Mesothelial cell of epicardium (in vitro differentiated cells): ENCODE results near the gene SHANK2. TPM values are rescaled to one million over a fixed set of nuclear protein-coding genes. Genes with fewer than 3 reads are reported as not detected.

Experiments
- DNase-seq, 2 experiments: peaks; one replicate each; pipeline ENCODE4 v3.0.0; 2021; ENCODE audit warnings: low spot score in 2 of 2; ENCODE audit not compliant: unreplicated experiment in 2 of 2
- H3K27ac Mint-ChIP-seq: 2 replicates; pipeline ENCODE4 v1.8.0; 2021; ENCODE audit warnings: mixed read lengths
- H3K27me3 Mint-ChIP-seq: 2 replicates; pipeline ENCODE4 v1.8.0; 2021; ENCODE audit warnings: low read depth, mixed read lengths
- H3K36me3 Mint-ChIP-seq: 2 replicates; pipeline ENCODE4 v1.8.0; 2021; ENCODE audit warnings: mixed read lengths
- H3K4me1 Mint-ChIP-seq: 2 replicates; pipeline ENCODE4 v1.8.0; 2021; ENCODE audit warnings: mixed read lengths
- H3K4me3 Mint-ChIP-seq: 2 replicates; pipeline ENCODE4 v1.8.0; 2021; ENCODE audit warnings: mild to moderate bottlenecking, moderate library complexity, mixed read lengths
- H3K9me3 Mint-ChIP-seq: 2 replicates; pipeline ENCODE4 v1.8.0; 2021; ENCODE audit warnings: mixed read lengths
- CTCF ChIP-seq: fragments of 200-600 bp; sonication (generic); IDR thresholded peaks from one replicate; pipeline ENCODE4 v1.5.0; 2021; ENCODE audit warnings: antibody characterized with exemption; ENCODE audit not compliant: unreplicated experiment
- total RNA-seq: library from RNA; stranded (reverse); gene quantifications from 3 replicates; pipeline ENCODE4 v1.2.1, GENCODE V29; 2021

SHANK2 gene
- total RNA-seq, 1 donor from 2014 or later: 2.1 TPM

DNA sequence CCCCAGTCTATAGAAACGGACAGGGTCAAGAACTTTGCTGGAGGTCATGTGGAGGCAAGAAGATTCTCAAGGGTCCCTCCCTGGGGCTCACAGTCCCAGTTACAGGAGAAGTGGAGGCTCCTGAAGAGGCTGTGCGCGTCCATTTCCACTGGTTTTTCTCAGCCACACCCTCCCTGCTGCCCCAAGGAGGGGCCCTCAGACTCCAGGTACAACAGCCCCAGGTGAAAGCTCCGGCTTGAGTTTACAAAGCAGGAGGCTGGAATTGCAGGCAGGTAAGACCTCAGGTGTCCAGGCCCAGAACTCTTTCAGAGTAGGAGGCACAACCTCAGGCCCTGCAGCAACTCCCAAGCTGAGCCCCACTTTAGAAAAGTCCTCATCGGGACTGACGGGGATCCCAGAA, 3.1 kb downstream of the SHANK2 start:
- Mint-ChIP-seq H3K4me3 (no peak overlapping the region), H3K27me3 (peaks cover 60% of the 10 kb centered on the region), H3K27ac (no peak overlapping the region), H3K4me1 (peaks cover 17% of the 10 kb centered on the region), H3K36me3 (no peaks in the 10 kb centered on the region), H3K9me3 (no peaks in the 10 kb centered on the region)
- no peak for TF ChIP-seq CTCF
- DNase-seq: no peak

- no peaks in the 10 kb centered on the region for H3K36me3 Mint-ChIP-seq
- no peaks in the 10 kb centered on the region for H3K9me3 Mint-ChIP-seq
- peaks cover 17% of the 10 kb centered on the region for H3K4me1 Mint-ChIP-seq
- no peak overlapping the region for H3K27ac Mint-ChIP-seq
- no peak for TF ChIP-seq CTCF
- peaks cover 54% of the 10 kb centered on the region for H3K27me3 Mint-ChIP-seq
- DNase-seq: no peak
- no peak overlapping the region for H3K4me3 Mint-ChIP-seq
These were observed 3.7 kb downstream of the SHANK2 start for GRCh38 chr11:71248656-71249055.

- Mint-ChIP-seq H3K36me3 (no peaks in the 10 kb centered on the region), H3K9me3 (no peaks in the 10 kb centered on the region), H3K27me3 (peaks cover 49% of the 10 kb centered on the region), H3K4me1 (peaks cover 15% of the 10 kb centered on the region), H3K27ac (no peak overlapping the region), H3K4me3 (no peak overlapping the region)
- DNase-seq: no peak
- TF ChIP-seq CTCF: no peak
These were observed 4.2 kb downstream of the SHANK2 start for GRCh38 chr11:71248251-71248570.

DNA sequence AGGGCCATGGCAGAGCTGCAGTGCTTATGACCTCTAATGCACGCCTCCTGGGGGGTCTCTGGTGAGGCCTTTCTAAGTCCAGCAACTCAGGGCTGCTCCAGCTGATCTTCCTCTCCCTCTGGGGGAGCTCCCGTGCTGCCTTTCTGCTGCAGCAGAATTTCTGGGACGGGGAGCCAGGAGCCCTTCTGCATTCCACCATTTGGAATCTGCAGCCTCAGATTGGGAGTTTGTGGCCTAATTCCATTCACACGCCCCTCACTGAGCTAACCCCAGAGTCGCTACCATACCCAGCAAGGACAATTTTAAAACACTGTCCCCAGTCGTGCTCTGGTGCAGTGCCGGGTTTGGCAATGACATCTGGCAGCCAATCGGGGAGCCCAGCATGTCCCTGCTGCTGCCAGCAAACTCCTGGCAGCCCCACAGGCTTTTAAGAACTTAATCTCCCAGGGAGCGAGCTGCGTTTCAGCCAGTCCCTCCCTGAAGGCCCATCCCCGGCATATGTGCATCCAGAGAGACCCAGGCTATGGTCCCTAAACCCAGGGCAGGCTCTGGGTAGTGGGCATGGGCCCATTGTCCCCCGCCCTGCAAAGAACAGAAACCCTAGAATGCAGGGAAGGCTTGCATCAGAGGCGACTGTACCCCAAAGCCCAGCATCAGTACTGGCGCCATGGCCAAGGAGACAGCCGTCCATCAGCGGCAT, 4.7 kb downstream of the SHANK2 start:
- DNase-seq: no peak

GRCh38 chr11:71246559-71246958, 5.8 kb downstream of the SHANK2 start:
- H3K36me3 Mint-ChIP-seq: no peaks in the 10 kb centered on the region
- no peak for DNase-seq
- no peak for TF ChIP-seq CTCF
- H3K4me1 Mint-ChIP-seq: peaks cover 20% of the 10 kb centered on the region
- H3K4me3 Mint-ChIP-seq: no peak overlapping the region
- peaks cover 40% of the 10 kb centered on the region for H3K27me3 Mint-ChIP-seq
- no peak overlapping the region for H3K27ac Mint-ChIP-seq
- no peaks in the 10 kb centered on the region for H3K9me3 Mint-ChIP-seq

More for the DNA sequence above, 4.7 kb downstream of the SHANK2 start:
- Mint-ChIP-seq H3K36me3 (no peaks in the 10 kb centered on the region), H3K27ac (no peak overlapping the region), H3K9me3 (no peaks in the 10 kb centered on the region), H3K4me1 (peaks cover 18% of the 10 kb centered on the region), H3K4me3 (no peak overlapping the region), H3K27me3 (peaks cover 44% of the 10 kb centered on the region)
- no peak for TF ChIP-seq CTCF
